Esophagus squamous epithelium (tissue), 5 donors: ENCODE measurements around the gene PHACTR1. TPM values are rescaled to one million over a fixed set of nuclear protein-coding genes. Genes with fewer than 3 reads are reported as not detected.

ENCODE experiments used
- DNase-seq: peaks from one replicate; lab custom pipeline; 2025; lab: John Stamatoyannopoulos, UW
- H3K27ac ChIP-seq, 4 donors: fragments of 200-600 bp; sonication (generic); one replicate each; pipeline ENCODE4 v1.5.1; 2016 to 2019; ENCODE audit warnings: mild to moderate bottlenecking in 1 of 4
- H3K27me3 ChIP-seq, 4 donors: fragments of 200-600 bp; sonication (generic); 1 replicate in 3 of 4; 2 replicates in 1 of 4; pipeline versions ENCODE4 v1.5.1 to v1.6.0; 2017 to 2021; ENCODE audit warnings: antibody characterized with exemption in 1 of 4
- H3K36me3 ChIP-seq, 3 donors: fragments of 200-600 bp; sonication (generic); one replicate each; pipeline ENCODE4 v1.5.1; 2016 to 2019
- H3K4me1 ChIP-seq, 3 donors: fragments of 200-600 bp; sonication (generic); one replicate each; pipeline ENCODE4 v1.5.1; 2017 to 2019
- H3K4me3 ChIP-seq, 4 donors: fragments of 200-600 bp; sonication (generic); 1 replicate in 3 of 4; 2 replicates in 1 of 4; pipeline ENCODE4 v1.5.1; 2016 to 2019; ENCODE audit warnings: mild to moderate bottlenecking in 2 of 4, moderate library complexity in 1 of 4
- H3K9me3 ChIP-seq, 3 donors: fragments of 200-600 bp; sonication (generic); one replicate each; pipeline ENCODE4 v1.5.1; 2016 to 2019
- POLR2A ChIP-seq, 4 donors: fragments of 450-650 bp; IDR thresholded peaks; one replicate each; pipeline ENCODE4 v1.6.1; 2017; ENCODE audit warnings: antibody characterized with exemption in 4 of 4, mild to moderate bottlenecking in 4 of 4, moderate library complexity in 3 of 4
- WGBS, 2 donors: methylation state at CpG; one replicate each; pipeline ENCODE4 v1.1.5; 2018; 5-methylcytosine and 5-hydroxymethylcytosine counted together
- intact Hi-C: fragments of 100-400 bp; cut with DNase I; formaldehyde crosslinking; loops from one replicate; pipeline ENCODE4 v1.15.0; 2022
- total RNA-seq, 4 donors: library from RNA; depleted of rRNA; stranded (reverse); fragments of >200 nt; gene quantifications; one replicate each; pipeline ENCODE4 v1.1.0, GENCODE V29; 2016
- TF ChIP-seq, protein P1 (sequence below), 6 experiments: fragments of 450-650 bp in 4 of 6; fragments of 200-600 bp in 2 of 6; sonication (generic) in 2 of 6; IDR thresholded peaks; one replicate each; pipeline ENCODE4 v1.5.1; 2016 to 2019; ENCODE audit warnings: antibody characterized with exemption in 6 of 6, mild to moderate bottlenecking in 4 of 6, moderate library complexity in 4 of 6
- donor health status: DM: yes; HTN: yes; CAD: no.

The PHACTR1 gene
- total RNA-seq, 4 donors from 2014 or later: 1.5 to 7.2 (median 4.5) TPM

DNA sequence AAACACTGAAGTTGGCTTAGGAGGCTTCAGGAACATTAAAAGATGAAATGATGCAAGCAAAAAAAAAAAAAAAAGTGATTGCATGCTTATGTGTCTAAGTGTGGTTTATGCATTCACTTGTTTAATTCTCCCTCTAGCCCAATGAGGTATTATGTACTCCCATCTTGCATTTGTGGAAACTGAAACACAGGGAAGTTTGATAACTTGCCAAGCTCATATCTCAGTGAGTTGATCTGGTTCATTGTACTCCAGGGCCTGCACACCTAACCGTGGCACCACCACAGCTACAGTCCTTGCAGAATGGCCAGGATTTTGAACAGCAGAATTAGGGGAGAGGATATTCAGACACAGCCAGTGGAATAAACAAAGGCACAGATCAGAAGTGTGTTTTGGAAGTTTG lies 360.6 kb downstream of the PHACTR1 start:
- Histone ChIP-seq H3K4me3 (no peak overlapping the region), H3K36me3 (no peaks in the 10 kb centered on the region), H3K27me3 (no peaks in the 10 kb centered on the region), H3K9me3 (no peaks in the 10 kb centered on the region), H3K4me1 (no peaks in the 10 kb centered on the region), H3K27ac (no peak overlapping the region)
- no peak for DNase-seq
- TF ChIP-seq POLR2A (IDR thresholded peaks at IDR 0.05): no peak
- TF ChIP-seq, protein P1, sequence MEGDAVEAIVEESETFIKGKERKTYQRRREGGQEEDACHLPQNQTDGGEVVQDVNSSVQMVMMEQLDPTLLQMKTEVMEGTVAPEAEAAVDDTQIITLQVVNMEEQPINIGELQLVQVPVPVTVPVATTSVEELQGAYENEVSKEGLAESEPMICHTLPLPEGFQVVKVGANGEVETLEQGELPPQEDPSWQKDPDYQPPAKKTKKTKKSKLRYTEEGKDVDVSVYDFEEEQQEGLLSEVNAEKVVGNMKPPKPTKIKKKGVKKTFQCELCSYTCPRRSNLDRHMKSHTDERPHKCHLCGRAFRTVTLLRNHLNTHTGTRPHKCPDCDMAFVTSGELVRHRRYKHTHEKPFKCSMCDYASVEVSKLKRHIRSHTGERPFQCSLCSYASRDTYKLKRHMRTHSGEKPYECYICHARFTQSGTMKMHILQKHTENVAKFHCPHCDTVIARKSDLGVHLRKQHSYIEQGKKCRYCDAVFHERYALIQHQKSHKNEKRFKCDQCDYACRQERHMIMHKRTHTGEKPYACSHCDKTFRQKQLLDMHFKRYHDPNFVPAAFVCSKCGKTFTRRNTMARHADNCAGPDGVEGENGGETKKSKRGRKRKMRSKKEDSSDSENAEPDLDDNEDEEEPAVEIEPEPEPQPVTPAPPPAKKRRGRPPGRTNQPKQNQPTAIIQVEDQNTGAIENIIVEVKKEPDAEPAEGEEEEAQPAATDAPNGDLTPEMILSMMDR (IDR thresholded peaks at IDR 0.05): no peak
- intact Hi-C loops: no loop called here
- 50 to 100% methylated on average over 1 of the region's 1 CpG for WGBS, 2 donors

DNA sequence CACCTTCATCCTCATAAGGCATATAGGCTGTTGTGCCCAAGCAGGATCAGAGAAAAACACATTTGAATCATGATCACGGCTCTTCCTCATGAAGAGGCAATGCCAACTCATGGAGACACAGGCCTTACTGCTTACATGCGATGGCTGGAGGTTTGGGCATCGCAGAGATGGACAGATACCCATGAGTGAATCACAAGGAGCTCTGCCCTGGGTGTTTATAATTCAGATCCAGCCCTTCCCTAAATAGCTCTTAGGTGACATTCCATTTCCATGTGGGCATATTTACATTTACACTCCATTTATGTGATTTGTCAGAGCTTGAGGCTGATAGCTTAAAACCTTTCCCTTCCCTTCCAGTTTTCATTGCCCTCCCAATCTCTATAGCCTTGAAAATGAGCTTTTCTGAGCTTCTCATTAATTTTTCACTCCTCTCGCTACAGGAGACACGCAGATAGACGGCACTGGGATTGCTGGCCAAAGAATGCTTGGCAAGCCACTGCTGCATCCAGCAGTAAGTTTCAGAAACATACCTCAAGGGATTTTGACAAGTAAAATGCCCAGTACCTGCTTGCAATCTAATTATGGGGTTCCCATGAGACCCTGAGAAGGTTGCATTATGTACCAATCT lies 362.6 kb downstream of the PHACTR1 start:
- 80 to 81% methylated on average over 6 of the region's 6 CpGs for WGBS, 2 donors
- Histone ChIP-seq H3K4me1 (no peaks in the 10 kb centered on the region), H3K27me3 (no peaks in the 10 kb centered on the region), H3K36me3 (no peaks in the 10 kb centered on the region), H3K27ac (no peak overlapping the region), H3K4me3 (no peak overlapping the region), H3K9me3 (no peaks in the 10 kb centered on the region)
- DNase-seq: no peak
- TF ChIP-seq, protein P1 (IDR thresholded peaks at IDR 0.05): no peak
- no peak for TF ChIP-seq POLR2A (IDR thresholded peaks at IDR 0.05)
- intact Hi-C loops: no loop called here

DNA sequence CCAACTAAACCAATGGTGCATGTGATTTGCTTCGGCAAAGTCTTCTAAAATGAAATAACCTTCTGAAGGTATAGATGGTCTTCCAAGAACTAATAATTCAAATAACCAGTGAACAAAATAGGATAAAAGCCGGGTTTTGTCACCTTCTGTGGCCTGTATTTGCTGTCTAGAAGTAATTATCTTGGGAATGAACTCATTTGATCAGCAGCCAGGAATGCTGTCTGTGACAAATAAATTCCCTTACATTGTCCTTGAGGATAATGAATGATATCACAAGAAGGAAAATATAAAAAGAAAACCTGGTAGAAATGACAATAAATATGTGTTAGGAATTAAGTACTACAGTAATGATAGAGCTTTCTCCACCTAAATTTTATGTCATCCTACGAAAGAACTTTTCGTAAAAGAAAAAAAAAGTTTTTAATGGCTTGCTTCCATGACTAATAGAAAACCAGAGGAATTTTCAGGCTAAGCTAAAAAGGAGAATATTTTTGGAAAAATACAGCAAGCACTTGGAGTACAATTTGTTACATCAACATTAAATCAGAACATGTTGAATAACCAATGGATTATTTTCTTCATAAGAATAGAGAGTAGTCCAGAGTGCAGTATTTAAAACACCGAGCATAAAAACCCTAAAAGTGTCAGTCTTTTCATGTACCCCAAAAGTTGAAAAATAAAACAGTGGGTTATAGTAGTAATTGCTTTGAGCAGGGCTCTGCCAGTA lies 364.1 kb downstream of the PHACTR1 start:
- DNase-seq: no peak
- H3K36me3 ChIP-seq: no peaks in the 10 kb centered on the region
- TF ChIP-seq, protein P1 (IDR thresholded peaks at IDR 0.05): no peak
- TF ChIP-seq POLR2A (IDR thresholded peaks at IDR 0.05): no peak
- WGBS, 2 donors: 76 to 80% methylated on average over 5 of the region's 5 CpGs
- no peak overlapping the region for H3K4me3 ChIP-seq
- H3K27me3 ChIP-seq: no peaks in the 10 kb centered on the region
- H3K27ac ChIP-seq: no peak overlapping the region
- H3K9me3 ChIP-seq: no peaks in the 10 kb centered on the region
- intact Hi-C loops: no loop called here
- no peaks in the 10 kb centered on the region for H3K4me1 ChIP-seq

DNA sequence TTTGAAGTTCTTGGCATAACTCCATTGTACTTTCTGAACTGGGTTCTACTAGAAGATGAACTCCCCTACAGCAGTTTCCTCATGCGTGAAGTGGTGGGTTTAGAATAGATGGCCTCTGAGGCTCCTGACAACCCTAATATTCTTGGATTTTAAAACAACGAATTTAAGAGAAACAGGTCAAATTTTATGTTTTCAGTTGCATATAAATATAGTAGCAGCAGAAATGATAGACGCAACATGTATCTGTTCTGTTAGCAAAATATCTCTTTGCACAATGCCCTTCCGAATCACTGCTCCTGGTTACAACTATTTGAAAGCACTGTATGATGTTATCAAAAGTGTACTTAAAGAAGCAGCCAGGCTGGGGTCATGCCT lies 364.6 kb downstream of the PHACTR1 start:
- intact Hi-C loops: no loop called here
- no peak for DNase-seq
- Histone ChIP-seq H3K4me1 (no peaks in the 10 kb centered on the region), H3K36me3 (no peaks in the 10 kb centered on the region), H3K9me3 (no peaks in the 10 kb centered on the region), H3K4me3 (no peak overlapping the region), H3K27me3 (no peaks in the 10 kb centered on the region), H3K27ac (no peak overlapping the region)
- no peak for TF ChIP-seq POLR2A (IDR thresholded peaks at IDR 0.05)
- 84 to 86% methylated on average over 4 of the region's 4 CpGs for WGBS, 2 donors

DNA sequence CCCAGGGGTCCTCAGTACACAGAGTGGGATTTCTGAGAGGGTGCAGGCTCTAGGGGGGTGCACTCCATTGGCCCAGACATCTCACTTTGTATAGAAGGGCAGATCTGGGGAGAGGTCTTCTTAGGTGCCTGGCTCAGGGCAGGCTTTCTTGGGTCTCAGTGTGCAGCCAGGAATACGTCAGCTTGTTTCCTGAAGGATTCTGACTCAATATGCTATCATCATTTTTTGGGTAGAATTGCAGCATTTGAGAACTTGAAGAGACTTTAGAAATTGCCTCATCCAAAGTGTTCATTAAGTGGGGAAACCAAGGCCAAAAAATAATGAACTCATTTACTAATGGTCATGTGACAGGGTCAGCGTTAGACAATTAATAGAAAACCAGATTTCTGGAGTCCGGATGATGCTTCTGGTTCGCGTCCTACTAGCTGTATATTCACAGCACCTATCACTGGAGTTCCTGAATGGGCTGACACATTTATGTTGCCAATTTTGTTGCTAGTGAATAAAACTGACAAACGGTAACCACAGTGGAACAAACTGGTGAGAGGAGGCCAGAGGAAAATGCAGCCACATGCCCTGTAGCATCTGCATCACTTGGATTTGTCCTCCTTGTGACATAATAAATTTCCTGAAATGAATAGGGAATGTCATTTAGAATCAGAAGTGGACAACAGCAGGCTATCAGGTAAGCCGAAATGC lies 372.9 kb downstream of the PHACTR1 start:
- H3K4me3 ChIP-seq: no peak overlapping the region
- intact Hi-C loops: no loop called here
- H3K27me3 ChIP-seq: no peaks in the 10 kb centered on the region
- 75 to 82% methylated on average over 7 of the region's 7 CpGs for WGBS, 2 donors
- DNase-seq: no peak
- H3K36me3 ChIP-seq: no peaks in the 10 kb centered on the region
- no peaks in the 10 kb centered on the region for H3K9me3 ChIP-seq
- no peak for TF ChIP-seq POLR2A (IDR thresholded peaks at IDR 0.05)
- H3K27ac ChIP-seq: no peak overlapping the region
- no peaks in the 10 kb centered on the region for H3K4me1 ChIP-seq

DNA sequence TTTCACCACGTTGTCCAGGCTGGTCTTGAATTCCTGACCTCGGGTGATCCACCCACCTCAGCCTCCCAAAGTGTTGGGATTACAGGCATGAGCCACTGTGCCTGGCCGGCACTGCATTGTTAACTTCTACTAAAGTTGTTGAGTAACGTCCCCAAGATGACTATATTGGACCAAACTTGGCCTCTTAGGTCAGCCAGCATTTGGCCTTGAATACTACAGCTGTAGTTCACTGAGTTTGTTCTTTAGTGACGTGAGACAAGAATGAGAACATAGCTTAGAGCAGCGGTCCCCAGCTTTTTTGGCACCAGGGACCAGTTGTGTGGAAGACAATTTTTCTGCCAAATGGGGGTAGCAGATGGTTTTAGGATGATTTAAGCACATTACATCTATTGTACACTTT lies 374.6 kb downstream of the PHACTR1 start:
- H3K36me3 ChIP-seq: no peaks in the 10 kb centered on the region
- no peaks in the 10 kb centered on the region for H3K27me3 ChIP-seq
- intact Hi-C loops: no loop called here
- H3K4me1 ChIP-seq: no peaks in the 10 kb centered on the region
- no peak for DNase-seq
- H3K27ac ChIP-seq: no peak overlapping the region
- 78 to 84% methylated on average over 6 of the region's 6 CpGs for WGBS, 2 donors
- TF ChIP-seq, protein P1 (IDR thresholded peaks at IDR 0.05): no peak
- TF ChIP-seq POLR2A (IDR thresholded peaks at IDR 0.05): no peak
- H3K9me3 ChIP-seq: no peaks in the 10 kb centered on the region
- H3K4me3 ChIP-seq: no peak overlapping the region
